ENCODE data around the gene CFAP74.

GRCh38 chr1:2022063-2022770 is 18.6 kb upstream of the CFAP74 start:
- TF ChIP-seq, protein P1, sequence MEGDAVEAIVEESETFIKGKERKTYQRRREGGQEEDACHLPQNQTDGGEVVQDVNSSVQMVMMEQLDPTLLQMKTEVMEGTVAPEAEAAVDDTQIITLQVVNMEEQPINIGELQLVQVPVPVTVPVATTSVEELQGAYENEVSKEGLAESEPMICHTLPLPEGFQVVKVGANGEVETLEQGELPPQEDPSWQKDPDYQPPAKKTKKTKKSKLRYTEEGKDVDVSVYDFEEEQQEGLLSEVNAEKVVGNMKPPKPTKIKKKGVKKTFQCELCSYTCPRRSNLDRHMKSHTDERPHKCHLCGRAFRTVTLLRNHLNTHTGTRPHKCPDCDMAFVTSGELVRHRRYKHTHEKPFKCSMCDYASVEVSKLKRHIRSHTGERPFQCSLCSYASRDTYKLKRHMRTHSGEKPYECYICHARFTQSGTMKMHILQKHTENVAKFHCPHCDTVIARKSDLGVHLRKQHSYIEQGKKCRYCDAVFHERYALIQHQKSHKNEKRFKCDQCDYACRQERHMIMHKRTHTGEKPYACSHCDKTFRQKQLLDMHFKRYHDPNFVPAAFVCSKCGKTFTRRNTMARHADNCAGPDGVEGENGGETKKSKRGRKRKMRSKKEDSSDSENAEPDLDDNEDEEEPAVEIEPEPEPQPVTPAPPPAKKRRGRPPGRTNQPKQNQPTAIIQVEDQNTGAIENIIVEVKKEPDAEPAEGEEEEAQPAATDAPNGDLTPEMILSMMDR (IDR thresholded peaks at IDR 0.05), result no peak
- no peak for TF ChIP-seq POLR2A (IDR thresholded peaks at IDR 0.05)
